Natural killer cell treated with Interleukin-12 subunit alpha and Interleukin-12 subunit beta and Interleukin-15 and Interleukin-18, amount 100 ng/mL, for 72 hours (primary cell): ENCODE measurements around the gene SRP68. TPM values are rescaled to one million over a fixed set of nuclear protein-coding genes. Genes with fewer than 3 reads are reported as not detected.
"Not testable (repeated sequence)": the region's sequence is repeated elsewhere in the genome, so short reads cannot be mapped to it uniquely, and the experiment has no call there.

Experiments used
- ATAC-seq, 2 donors: fragments of 150-1000 bp; cut with Tn5 transposase in 1 of 2; sonication (Bioruptor Pico), chemical (Tn5 transposase) in 1 of 2; 2 replicates each; pipeline ENCODE4 v1.10.0; 2021
- DNase-seq: peaks from one replicate; pipeline ENCODE4 v3.0.0; 2022; ENCODE audit warnings: low spot score
- H3K27ac Mint-ChIP-seq, 2 donors: 1 replicate in 1 of 2; 2 replicates in 1 of 2; pipeline ENCODE4 v1.8.0; 2022; ENCODE audit warnings: mixed read lengths in 2 of 2, mild to moderate bottlenecking in 1 of 2, moderate library complexity in 1 of 2
- H3K27me3 Mint-ChIP-seq, 2 donors: 1 replicate in 1 of 2; 2 replicates in 1 of 2; pipeline ENCODE4 v1.8.0; 2022; ENCODE audit warnings: mixed read lengths in 2 of 2
- H3K36me3 Mint-ChIP-seq: one replicate; pipeline ENCODE4 v1.8.0; 2022; ENCODE audit warnings: mixed read lengths
- H3K4me1 Mint-ChIP-seq, 2 donors: 1 replicate in 1 of 2; 2 replicates in 1 of 2; pipeline ENCODE4 v1.8.0; 2022; ENCODE audit warnings: low read depth in 2 of 2, mixed read lengths in 2 of 2, mild to moderate bottlenecking in 1 of 2
- H3K4me3 Mint-ChIP-seq: one replicate; pipeline ENCODE4 v1.8.0; 2022; ENCODE audit warnings: mixed read lengths
- H3K9me3 Mint-ChIP-seq: 2 replicates; pipeline ENCODE4 v1.8.0; 2022; ENCODE audit warnings: mixed read lengths
- total RNA-seq, 2 donors: library from RNA; stranded (reverse); gene quantifications; one replicate each; pipeline ENCODE4 v1.2.3, GENCODE V29; 2022

The SRP68 gene
- total RNA-seq, 2 donors from 2014 or later, result 96.2 to 98.4 TPM

DNA sequence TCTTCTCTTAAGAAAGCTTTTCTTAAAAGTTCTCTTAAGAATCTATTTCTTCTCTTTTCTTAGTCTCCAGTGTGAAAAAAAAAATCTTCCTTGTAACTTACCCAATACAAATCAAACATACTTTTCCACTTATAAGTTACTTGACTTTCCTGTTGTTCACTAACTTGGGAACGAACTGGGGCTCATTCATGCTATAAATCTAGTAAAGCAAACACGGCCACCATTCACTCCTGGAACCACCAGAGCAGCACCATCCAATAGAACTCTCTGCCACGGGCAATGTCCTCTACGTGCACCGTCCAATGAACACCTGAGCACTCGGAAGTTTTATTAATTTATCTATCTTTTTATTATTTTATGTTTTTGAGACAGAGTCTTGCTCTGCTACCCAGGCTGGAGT is 20.8 kb downstream of the SRP68 start:
- Mint-ChIP-seq H3K36me3 (peaks cover 36% of the 10 kb centered on the region), H3K9me3 (no peaks in the 10 kb centered on the region), H3K27ac (no peak overlapping the region), H3K4me3 (no peak overlapping the region), H3K27me3 (no peaks in the 10 kb centered on the region), H3K4me1 (peaks cover 5 to 18% of the 10 kb centered on the region in 2 donors)
- ATAC-seq (no peak), DNase-seq (no peak)

DNA sequence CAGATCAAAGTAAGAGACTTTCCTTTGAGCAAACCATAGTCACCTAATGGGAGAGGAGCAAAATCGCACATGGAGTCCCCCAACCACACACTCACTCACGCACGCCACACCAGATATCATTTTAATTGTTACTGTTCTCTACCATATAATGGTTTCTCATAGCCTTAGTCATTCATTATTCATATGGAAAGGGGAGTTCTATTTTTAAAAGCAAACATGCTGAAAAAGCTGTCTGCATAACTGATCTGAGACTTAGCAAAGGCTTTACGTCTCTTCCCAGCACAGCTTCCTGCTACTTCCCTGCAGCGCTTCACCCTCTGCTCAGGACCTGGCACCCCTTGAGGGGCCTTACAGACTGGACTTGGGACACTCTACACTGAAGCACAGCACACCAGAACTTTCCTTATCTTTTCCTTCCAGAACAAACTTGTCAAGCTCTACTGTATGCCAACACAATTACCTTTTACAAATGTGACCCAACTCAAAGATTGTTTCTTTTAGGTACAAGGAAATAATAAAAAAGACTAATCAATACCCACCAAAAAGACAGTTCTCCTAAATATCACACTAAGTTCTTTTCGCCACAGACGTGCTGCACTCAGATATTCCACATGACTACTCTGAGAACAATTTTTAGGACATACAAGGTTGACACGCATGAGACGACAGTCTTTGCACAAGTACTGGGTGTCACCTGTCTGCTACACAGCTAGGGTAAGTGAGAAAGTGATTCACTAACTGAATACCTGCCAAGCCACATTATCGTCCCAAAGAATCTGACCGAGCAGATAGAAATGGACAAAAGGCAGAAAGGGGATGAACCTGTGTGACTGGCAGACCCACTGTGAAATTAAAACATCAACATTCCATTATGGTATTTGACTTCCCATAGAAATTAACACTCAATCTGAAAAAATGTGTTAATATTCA is 21.5 kb downstream of the SRP68 start:
- no peak for ATAC-seq
- Mint-ChIP-seq H3K36me3 (peaks cover 31% of the 10 kb centered on the region), H3K27ac (no peak overlapping the region), H3K27me3 (no peaks in the 10 kb centered on the region), H3K4me1 (peaks cover 5 to 15% of the 10 kb centered on the region in 2 donors), H3K4me3 (no peak overlapping the region), H3K9me3 (no peaks in the 10 kb centered on the region)
- DNase-seq, result no peak

DNA sequence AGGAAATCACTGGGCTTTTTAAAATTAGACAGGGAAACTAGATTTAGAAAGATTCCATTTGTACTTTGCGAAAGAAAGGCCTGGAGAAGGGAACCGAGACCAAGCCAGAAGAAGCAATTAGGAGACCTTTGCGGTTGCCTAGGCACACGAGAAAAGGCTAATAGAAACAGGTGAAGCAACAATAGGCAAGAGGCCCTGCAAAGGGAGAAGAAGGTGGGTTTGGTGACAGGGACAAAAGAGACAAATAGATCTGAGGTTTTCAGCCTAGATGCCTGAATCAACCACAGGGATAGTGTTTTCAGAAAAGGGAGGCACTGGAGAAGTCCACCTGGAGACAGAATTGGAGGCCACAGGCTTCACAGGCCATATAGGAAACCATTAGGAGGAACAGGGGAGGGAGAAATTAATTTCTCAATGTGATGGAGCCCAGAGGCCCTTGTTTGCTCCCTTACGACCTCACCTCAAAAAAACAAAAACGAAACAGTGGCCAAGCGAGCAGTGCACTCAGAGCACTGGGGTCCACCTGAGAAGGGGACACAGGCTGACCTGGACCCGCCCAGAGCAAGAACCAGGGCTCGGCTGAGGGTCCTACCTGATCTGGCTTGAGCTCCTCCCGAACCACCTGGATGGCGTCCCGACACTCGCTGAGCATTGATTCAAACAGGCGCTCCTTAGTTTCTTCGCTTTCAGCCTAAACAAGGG is 22.3 kb downstream of the SRP68 start:
- DNase-seq (no peak), ATAC-seq (no peak)
- Mint-ChIP-seq H3K9me3 (no peaks in the 10 kb centered on the region), H3K27ac (no peak overlapping the region), H3K4me1 (peaks cover 5 to 15% of the 10 kb centered on the region in 2 donors), H3K27me3 (no peaks in the 10 kb centered on the region), H3K36me3 (peaks cover 31% of the 10 kb centered on the region), H3K4me3 (no peak overlapping the region)

DNA sequence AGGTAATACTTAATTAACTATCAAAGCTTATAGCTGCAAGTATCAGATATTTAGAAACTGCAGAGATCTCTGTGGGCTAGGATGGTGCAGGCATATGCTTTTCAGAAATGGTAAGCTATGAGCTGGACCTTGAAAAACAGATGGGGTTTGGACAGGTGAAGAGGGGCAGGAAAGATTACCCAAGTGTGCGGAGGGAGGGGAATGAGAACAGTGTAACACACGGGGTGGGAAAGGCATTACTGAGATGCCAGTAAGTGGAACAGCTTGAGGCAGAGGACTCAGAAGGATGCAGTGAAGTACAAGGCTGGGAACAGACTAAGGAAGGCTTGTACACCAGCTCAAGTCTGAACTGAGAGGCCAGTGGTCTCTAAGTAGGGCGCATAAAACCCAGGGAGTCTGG is 23.1 kb downstream of the SRP68 start:
- Mint-ChIP-seq H3K27me3 (no peaks in the 10 kb centered on the region), H3K36me3 (peaks cover 32% of the 10 kb centered on the region), H3K27ac (no peak overlapping the region), H3K4me3 (no peak overlapping the region), H3K9me3 (no peaks in the 10 kb centered on the region), H3K4me1 (peaks cover 5 to 15% of the 10 kb centered on the region in 2 donors)
- ATAC-seq (no peak), DNase-seq (no peak)

DNA sequence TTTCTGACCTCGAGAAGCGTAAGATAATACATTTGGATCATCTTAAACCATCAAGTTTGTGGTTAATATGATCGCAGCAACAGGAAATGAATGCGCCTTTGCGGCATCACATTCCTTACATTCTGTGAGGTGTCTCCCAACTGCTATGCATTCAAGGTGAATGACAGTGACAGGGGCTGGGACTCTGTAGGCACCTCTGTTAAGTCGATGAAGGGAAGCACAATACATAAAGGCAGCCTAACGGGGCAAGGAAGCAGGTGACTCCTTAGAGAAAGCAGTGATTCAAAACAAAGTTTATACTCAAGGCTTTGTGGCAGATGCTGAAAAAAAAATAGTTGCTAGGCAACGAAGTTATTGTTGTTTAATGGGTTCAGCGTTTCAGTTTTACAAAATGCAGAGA is 23.6 kb downstream of the SRP68 start:
- no peak overlapping the region for H3K4me3 Mint-ChIP-seq
- DNase-seq, result no peak
- peaks cover 37% of the 10 kb centered on the region for H3K36me3 Mint-ChIP-seq
- H3K27ac Mint-ChIP-seq, result no peak overlapping the region
- H3K27me3 Mint-ChIP-seq, result no peaks in the 10 kb centered on the region
- no peaks in the 10 kb centered on the region for H3K9me3 Mint-ChIP-seq
- peaks cover 5 to 15% of the 10 kb centered on the region in 2 donors for H3K4me1 Mint-ChIP-seq
- ATAC-seq, result no peak

DNA sequence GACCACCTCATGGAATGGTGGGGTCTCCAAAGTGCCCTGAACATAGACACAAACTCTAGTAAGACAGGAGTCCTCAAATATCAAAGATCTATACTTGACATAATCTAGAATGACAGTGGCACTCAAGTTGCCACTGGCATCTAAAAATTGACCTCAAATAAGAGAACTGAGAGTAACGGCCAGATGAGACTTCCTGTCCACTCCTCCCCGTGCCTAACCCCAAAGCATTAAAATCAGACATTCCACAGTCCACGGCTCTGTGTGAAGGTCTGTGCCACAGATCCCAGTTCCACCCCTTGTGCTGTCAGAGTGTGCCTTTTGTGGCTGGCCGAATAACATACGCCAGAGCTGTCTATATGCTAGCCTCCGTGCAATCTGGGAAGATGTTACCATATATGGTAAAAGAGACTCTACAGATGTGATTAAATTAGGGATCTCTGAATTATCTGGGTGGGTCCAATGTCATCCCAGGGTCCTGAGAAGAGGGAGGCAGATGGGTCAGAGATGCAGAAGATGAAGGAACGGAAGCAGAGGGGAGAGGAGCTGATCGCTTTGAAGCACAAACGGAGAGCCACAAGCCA is 24.2 kb downstream of the SRP68 start:
- Mint-ChIP-seq H3K36me3 (peaks cover 37% of the 10 kb centered on the region), H3K9me3 (no peaks in the 10 kb centered on the region), H3K27ac (no peak overlapping the region), H3K4me1 (peaks cover 5 to 17% of the 10 kb centered on the region in 2 donors), H3K4me3 (no peak overlapping the region), H3K27me3 (no peaks in the 10 kb centered on the region)
- no peak for DNase-seq
- no peak for ATAC-seq

DNA sequence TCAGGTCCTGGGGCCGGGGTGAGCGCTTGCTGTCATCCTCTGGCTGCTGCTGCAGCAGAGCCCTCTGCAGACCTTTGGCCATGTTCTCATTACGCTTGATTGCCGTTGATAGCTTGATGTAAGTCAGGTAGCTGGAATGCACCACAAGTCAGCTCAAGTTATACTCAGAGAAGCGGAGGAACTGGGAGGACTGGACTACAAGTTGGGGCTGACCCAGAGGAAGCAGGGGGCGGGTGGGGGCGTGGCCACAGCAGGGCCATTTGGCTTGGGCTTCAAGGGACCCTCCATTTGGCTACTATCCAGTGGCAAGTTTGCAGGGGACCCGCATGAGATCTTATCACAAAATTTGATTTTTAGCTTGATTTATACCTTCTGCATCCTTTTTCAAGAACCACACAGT is 26.3 kb downstream of the SRP68 start:
- H3K4me1 Mint-ChIP-seq, result peaks cover 5 to 14% of the 10 kb centered on the region in 2 donors
- H3K27ac Mint-ChIP-seq, result no peak overlapping the region
- H3K36me3 Mint-ChIP-seq, result peaks cover 36% of the 10 kb centered on the region
- no peak for DNase-seq
- ATAC-seq, result no peak
- no peaks in the 10 kb centered on the region for H3K9me3 Mint-ChIP-seq
- H3K27me3 Mint-ChIP-seq, result no peaks in the 10 kb centered on the region
- H3K4me3 Mint-ChIP-seq, result no peak overlapping the region

DNA sequence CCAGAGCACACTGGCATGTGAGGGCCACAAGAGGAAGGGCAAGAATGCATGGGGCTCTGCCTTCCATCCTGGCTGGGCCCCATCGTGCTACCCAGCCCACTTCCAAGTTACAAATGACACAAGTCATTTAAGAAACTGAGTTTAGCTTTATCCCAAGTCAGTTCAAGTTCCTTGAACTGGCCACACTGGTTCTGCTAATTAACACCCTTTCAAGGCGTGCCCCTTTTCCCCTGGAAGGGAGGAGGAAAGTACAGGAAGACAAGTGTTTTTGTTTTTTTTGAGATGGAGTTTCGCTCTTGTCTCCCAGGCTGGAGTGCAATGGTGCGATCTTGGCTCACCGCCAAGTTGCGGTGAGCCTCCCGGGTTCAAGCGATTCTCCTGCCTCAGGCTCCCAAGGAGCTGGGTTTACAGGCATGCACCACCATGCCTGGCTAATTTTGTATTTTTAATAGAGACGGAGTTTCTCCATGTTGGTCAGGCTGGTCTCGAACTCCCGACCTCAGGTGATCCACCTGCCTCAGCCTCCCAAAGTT is 27.8 kb downstream of the SRP68 start:
- not testable (repeated sequence) for ATAC-seq, H3K4me3 Mint-ChIP-seq, H3K27me3 Mint-ChIP-seq, DNase-seq, H3K27ac Mint-ChIP-seq, H3K9me3 Mint-ChIP-seq
- Mint-ChIP-seq H3K36me3 (peaks cover 29% of the 10 kb centered on the region), H3K4me1 (peaks cover 5 to 12% of the 10 kb centered on the region in 2 donors)

DNA sequence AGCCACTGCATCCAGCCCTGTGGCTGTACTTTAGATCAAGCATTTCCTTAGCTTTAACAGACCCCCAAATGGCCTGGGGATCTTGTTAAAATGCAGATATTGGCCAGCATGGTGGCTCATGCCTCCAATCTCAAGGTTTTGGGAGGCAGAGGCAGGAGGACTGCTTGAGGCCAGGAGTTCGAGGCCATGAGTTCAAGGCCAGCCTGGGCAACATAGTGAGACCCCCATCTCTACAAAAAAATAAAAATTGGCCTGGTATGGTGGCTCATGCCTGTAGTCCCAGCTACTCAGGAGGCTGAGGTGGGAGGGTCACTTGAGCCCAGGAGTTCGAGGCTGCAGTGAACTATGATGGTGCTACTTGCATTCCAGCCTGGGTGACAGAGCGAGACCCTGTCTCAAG is 29.4 kb downstream of the SRP68 start:
- not testable (repeated sequence) for H3K27ac Mint-ChIP-seq

DNA sequence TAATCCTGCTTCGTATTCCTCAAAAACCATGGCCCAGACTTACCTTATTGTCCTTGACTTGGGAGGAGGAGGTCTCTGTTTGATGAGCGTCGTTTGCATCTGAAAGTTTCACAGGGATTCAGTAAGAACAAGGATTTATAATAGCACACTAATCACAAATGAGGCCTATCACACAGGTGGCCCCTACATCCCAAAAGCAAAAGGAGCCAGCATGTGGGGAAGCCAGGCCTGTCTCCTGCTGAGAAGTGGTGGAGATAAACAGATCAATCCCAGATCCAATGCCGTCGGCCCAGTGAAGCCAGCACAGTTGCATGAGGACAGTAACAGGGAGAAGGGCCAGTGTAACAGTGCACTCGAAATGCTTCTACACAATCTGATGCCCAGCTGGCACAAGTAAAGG is 31.9 kb downstream of the SRP68 start:
- no peak for ATAC-seq
- Mint-ChIP-seq H3K9me3 (no peaks in the 10 kb centered on the region), H3K4me1 (peaks cover 0 to 5% of the 10 kb centered on the region in 2 donors), H3K27ac (no peak overlapping the region), H3K36me3 (peaks cover 16% of the 10 kb centered on the region), H3K4me3 (no peak overlapping the region), H3K27me3 (no peaks in the 10 kb centered on the region)
- no peak for DNase-seq

More for the DNA sequence above, 29.4 kb downstream of the SRP68 start:
- not testable (repeated sequence) for H3K9me3 Mint-ChIP-seq, DNase-seq, ATAC-seq, H3K4me3 Mint-ChIP-seq, H3K27me3 Mint-ChIP-seq, H3K4me1 Mint-ChIP-seq
- peaks cover 19% of the 10 kb centered on the region for H3K36me3 Mint-ChIP-seq

DNA sequence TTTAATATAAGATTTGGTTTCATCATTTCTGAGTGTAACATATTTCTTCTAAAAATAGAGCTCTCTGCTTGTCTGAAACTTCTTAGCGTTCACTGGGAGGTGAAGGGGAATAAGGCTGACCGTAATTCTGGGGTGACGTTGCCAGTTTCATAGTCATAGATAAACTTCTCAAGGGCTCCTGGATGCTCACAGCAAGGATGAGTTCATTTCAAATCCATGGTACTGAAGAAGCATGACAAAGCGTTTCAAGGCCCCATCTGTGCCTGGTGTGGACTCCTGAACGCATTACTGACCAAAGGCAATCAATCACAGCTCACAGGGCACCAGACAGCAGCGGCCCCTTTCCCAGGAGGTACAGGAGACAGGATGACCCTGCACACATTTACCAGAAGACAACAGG is 33.2 kb downstream of the SRP68 start:
- Mint-ChIP-seq H3K4me1 (peaks cover 0 to 7% of the 10 kb centered on the region in 2 donors), H3K9me3 (no peaks in the 10 kb centered on the region), H3K27me3 (no peaks in the 10 kb centered on the region), H3K4me3 (no peak overlapping the region), H3K27ac (peak overlapping the region in 1 of 2 donors; percentile 51), H3K36me3 (peaks cover 14% of the 10 kb centered on the region)
- ATAC-seq (no peak), DNase-seq (no peak)

DNA sequence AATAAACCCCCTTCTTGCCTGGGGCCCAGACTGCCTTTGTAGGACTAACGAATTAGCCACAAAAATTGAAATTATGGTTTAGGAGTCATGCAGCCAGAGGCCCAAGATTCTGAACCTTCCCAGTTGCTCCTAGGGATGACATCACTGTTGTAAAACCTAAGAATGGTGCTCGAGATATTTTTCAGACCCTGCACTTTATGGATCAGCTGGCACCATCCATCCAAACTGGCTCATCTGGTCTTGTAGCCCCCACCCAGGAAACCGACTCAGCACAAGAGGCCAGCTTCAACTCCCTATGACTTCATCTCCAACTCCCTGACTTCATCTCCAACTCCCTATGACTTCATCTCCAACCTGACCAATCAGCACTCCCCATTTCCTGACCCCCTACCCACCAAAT is 34.3 kb downstream of the SRP68 start:
- Mint-ChIP-seq H3K9me3 (no peaks in the 10 kb centered on the region), H3K27ac (peak overlapping the region in 1 of 2 donors; percentile 51), H3K4me3 (no peak overlapping the region), H3K4me1 (peaks cover 0 to 5% of the 10 kb centered on the region in 2 donors), H3K36me3 (peaks cover 10% of the 10 kb centered on the region), H3K27me3 (no peaks in the 10 kb centered on the region)
- ATAC-seq, result no peak
- DNase-seq, result no peak

DNA sequence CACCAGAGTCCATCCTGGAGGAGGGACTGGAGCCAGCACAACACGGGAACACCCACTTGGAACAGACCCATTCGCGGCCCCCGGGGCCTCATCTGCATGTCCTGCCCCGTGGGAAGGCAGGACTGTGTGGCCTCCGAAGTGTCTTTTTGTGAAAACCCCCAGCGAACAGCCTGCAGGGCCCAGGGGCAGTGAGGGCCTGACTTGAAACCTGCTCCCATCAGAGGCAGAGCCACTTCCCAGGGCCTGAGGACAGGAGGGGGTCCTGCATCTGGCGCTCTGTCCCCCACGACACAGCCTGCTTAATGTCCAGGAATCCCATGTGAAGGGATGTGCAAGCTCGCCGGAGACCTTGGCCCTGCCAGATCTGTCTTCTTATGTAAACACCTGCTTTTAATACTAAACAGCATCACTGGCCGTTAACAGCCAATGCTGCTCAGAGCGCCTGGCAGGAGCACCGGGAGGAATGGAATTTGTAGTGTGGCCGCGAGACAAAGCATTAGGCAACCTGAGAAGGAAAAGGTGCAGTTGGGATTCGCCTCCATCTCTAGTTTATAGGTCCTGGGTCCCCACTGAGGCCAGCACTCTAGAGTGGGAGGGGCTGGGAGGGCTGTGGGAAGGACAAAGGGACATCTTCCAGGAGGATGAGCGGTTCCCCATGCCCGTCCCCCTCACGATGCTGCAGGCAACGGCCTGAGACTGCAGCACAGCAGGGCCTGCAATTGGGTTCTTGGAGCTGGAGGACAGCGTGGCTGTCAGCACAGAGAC is 35.6 kb downstream of the SRP68 start:
- ATAC-seq, result no peak
- Mint-ChIP-seq H3K4me3 (no peak overlapping the region), H3K27me3 (no peaks in the 10 kb centered on the region), H3K4me1 (peaks cover 0 to 5% of the 10 kb centered on the region in 2 donors), H3K9me3 (no peaks in the 10 kb centered on the region), H3K27ac (no peak overlapping the region), H3K36me3 (peaks cover 10% of the 10 kb centered on the region)
- no peak for DNase-seq
